GM19468 (cell line): ENCODE data around the gene CCDC3.

Source experiments
- ATAC-seq: cut with Tn5 transposase; IDR thresholded peaks from one replicate; pipeline ENCODE4 v1.9.1; 2021; ENCODE audit warnings: mild to moderate bottlenecking, moderate library complexity, moderate number of reproducible peaks; ENCODE audit not compliant: unreplicated experiment; ENCODE audit errors: extremely low read depth

Gene CCDC3

DNA sequence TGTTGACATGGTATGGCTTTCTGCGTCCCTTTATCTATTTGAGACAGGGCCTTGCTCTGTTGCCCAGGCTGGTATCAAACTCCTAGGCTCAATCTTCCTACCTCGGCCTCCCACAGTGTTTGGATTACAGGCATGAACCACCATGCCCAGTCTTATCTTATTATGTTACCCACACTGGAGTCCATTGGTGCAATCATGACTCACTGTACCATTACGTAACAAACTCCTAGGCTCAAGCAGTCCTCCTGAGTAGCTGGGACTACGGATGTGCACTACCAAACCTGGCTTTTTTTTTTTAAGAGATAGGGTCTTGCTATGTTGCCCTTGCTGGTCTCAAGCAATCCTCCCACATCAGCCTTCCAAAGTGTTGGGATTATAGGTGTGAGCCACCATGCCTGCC is 66.7 kb downstream of the CCDC3 start:
- no peak for ATAC-seq

DNA sequence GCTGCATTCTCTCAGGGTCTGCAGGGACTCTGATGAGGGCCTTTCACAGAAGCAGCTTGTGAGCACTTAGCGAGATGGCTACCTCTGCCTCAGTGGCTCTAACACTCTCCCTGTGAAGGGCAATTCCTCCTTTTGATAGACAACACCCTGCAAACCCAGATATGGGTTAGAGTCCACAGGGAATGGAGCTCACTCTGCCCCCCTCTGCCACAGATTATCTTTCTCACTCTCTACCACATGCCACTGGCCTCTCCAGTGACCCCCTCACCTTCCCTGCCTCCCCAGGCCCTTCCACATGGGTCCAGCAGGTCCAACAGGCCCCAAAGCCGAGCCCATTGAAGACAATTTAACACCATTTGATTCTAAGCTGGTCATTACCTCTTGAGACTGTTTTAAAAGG is 72.1 kb downstream of the CCDC3 start:
- no peak for ATAC-seq

GRCh38 chr10:12928571-12928970 is 72.9 kb downstream of the CCDC3 start:
- ATAC-seq = no peak

- no peak for ATAC-seq
Observed at GRCh38 chr10:12927896-12928295, 73.6 kb downstream of the CCDC3 start.

GRCh38 chr10:12925845-12926244 is 75.7 kb downstream of the CCDC3 start:
- ATAC-seq = no peak

DNA sequence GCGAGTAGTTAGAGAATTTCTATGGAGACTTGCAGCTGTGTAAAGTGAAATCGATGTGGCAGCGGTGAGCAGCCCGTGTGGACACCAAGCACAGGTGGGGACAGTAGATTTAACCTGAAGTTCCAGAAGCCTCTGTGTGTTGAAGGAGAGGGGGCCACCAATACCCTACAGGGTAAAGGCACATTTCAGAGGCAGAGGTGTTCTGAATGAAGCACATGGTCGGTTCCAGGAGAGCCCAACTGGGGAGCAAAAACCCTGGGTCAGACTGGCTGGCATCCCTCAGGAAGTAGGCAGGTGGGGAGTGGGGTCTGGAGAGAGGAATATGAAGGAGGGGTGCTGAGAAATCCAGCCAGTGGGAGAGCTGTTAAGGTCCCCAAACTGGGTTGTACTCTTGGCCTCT is 76.6 kb downstream of the CCDC3 start:
- ATAC-seq = no peak

DNA sequence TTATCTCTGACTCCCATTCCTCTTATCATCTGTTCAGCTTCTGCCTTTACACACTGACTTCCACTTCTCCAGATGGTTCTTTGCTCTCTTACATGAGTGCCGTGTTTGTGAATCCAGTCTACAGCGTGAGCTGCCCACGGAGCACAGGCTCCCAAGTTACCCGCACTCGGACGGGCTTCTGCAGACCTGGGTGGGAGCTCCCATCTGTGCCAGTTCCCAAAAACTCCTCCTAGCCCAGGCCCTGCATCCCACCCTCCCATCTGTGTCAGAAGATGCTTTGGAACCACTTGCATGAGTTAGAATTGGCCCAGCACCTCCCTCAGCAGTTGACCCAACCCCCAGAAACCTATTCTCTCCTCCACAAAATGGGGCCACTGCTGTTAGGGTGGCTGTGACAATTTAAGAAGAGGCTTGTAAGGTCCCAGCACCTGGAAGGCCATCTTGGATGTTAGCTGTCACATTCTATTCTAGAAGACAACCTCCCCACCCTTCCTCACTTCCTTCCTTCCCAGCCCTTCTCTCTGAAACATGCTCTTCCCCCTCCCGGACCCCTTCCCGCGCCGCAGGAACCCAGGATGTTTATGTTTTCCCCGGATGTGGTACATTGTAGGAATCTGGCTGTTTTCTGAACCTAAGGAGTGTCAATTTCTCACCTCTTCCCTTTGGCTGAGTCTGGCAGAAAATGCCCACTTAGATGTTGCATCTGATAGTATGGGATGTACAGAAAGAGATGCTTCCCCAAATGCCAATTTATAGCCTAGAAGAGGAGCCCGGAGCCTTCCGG is 79.2 kb downstream of the CCDC3 start:
- ATAC-seq = no peak

DNA sequence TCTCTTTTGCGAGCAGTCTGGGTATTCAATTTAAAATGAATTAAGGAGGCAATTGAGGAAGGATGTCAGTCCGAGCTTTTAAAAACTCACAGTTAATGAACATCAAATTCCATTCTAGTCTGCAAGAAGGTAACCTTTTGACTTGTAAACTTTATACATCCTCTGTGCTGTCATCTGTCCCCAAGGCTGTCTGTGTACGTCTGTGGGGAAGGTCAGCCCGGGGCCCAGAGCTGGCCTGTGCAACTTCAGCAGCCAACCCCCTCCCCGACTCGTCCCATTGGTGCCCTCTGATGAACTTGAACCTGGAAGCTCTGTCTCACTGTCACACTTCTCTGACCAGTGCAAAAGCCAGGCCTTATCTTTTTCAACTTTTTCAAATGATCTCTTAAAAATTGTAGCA is 80.3 kb downstream of the CCDC3 start:
- ATAC-seq = no peak

DNA sequence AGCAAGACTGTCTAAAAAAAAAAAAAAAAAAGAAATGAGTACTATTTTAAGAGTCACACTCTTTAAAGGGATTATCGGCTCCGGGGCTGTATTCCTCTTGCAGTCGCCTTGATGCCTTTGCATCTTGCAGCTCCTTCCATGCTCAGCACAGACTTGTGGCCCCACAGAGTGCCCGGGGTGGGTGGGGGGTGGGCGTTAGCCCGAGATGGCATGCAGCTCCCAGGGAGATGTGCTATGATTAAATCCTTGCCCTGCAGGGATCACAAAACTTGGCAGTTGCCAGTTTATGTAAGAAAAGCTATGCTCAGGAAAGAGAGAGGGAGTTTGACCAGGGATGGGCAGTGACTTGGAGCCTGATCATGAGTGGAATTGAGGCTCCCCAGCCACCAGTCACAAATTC is 81.9 kb downstream of the CCDC3 start:
- no peak for ATAC-seq

DNA sequence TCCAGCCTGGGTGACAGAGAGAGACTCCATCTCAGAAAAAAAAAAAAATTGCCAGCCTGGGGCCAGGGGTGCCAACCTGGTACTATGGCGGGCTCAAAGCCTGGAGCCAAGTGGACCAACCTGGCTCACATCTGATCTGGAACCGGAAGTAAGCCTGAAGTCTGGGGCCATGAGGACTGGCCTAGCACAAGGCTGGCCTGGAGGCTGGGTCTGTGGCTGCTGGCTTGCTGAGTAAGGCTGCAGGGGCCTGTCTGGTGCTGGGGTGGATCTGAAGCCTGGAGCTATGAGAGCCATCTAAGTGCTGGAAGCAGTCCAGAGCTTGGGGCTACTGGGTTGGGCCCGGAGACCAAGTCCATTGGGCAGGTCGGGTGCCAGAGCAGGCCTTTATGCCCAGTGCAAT is 84.9 kb downstream of the CCDC3 start:
- ATAC-seq = no peak

GRCh38 chr10:12915637-12916168 is 85.8 kb downstream of the CCDC3 start:
- no peak for ATAC-seq

GRCh38 chr10:12914111-12914510 is 87.4 kb downstream of the CCDC3 start:
- ATAC-seq = no peak

GRCh38 chr10:12911795-12912194 is 89.7 kb downstream of the CCDC3 start:
- no peak for ATAC-seq

- ATAC-seq = no peak
Observed at GRCh38 chr10:12910835-12911234, 90.7 kb downstream of the CCDC3 start.

- ATAC-seq = no peak
Observed at GRCh38 chr10:12909836-12910185, 91.7 kb downstream of the CCDC3 start.

DNA sequence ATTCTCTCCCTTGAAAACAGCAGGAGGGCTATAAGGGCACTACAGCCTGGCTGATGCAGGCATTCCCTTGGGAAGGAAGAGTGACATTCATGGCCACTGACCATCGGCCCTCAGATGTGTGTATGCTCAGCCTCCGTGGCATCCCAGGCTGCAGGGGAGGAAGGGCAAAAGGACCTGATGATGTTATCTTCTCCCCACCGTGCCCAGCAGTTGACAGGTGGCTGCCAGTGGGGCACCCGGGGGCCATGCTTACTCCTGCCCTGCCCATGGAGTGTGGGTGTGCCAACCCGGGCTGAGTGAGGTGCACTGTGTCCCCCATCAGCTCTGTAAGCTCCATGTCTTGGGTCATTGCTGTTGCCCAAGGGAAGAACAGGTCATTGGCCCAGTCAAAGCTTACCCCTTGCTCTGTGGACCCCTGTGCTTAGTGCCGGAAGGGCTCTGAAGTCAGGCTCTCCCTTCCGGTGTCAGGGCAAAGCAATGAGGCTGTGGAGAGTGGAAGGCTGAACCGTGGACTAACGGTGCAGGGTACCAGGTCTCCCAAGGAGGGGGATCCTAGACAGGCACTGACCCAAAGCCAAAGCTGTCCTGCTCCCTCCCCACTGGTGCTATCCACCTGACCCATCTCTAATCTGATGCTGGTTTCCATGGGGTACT is 92.2 kb downstream of the CCDC3 start:
- no peak for ATAC-seq

DNA sequence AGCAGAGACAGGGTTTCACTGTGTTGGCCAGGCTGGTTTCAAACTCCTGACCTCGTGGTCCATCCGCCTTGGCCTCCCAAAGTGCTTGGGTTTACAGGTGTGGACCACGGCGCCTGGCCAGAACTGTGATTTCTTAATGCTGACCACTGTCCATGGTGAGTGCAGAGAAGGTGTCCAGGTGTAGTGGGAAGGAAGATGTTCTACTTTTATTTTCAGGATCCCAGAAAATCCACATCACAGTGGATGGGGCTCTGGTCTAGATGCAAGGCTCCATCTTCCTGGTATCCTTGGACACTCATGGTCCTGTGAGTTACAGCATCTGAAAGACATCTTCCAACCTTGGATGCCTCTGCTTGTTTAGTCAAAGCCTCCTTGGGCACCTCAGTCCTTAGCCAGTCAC is 92.7 kb downstream of the CCDC3 start:
- no peak for ATAC-seq

DNA sequence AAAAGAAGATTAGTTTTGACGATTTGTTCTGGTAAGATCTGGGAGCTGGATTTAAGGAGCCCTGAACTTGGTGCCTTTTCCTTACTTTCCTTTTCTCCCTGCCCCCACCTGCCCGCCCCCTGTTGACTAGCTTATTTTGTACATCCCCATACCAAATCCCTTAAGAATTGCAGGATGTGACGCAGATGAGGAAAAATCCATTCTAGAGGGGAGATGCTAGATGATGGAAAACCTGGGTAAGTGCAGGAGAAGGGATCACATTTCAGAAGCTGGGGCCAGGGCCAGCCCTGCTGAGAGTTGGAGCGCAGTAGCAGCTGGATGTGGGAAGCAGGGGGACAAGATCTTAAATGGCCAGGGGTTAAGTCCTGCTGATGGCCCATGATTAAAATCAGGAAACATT is 93.9 kb downstream of the CCDC3 start:
- no peak for ATAC-seq

DNA sequence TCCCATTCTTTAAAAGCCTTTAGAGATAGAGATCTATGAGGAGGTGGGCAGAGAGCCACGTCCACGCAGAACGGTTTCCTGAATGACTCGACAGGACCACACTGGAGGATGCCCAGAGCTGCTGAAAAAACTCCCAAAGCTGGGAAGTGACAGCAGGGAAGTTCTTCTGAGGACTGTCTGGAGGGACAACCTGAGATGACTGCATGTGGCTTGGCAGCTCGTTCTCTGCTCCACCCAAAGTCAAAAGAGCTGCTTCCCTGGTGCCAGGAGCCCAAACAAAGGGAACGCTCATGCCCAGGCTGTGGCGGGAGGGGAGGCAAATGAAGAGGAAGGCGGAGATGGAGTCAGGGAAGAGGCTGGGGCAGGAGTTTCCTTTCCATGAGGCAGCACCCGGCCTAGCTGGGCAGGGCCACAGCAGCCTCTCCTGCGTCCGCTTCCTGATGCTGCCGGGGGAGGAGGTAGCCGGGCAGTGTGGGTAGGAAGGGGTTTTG is 95.4 kb downstream of the CCDC3 start:
- ATAC-seq = no peak

- no peak for ATAC-seq
Observed at GRCh38 chr10:12905067-12905466, 96.4 kb downstream of the CCDC3 start.

DNA sequence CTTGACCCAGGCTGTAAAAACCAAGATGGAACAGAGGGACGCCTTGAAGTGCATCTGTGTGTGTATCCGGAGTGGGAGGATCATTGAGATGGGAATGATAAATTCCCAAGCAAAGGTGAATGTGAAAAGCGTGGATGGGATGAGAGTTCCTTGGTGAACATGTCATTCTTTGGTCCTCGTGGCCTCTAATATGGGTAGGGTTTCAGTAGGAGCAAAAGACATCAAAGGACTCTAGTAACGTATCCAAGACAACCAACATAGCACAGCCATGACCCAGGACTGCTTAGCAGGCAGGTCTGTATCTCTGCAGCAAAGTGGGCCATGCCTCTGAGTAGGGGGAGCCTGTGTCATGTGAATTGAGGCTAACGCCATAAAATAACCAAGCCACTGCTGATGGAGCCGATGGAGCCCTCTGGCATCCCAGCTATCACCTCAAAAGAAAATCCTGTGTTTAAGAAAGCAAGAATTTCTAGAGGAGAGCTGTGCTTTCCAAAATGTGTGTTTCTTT is 98.6 kb downstream of the CCDC3 start:
- ATAC-seq = no peak
